ENCODE measurements around the gene MORN4. TPM values are rescaled to one million over a fixed set of nuclear protein-coding genes. Genes with fewer than 3 reads are reported as not detected.

The MORN4 gene
- total RNA-seq, 1 experiment from 2014 or later = 11.9 TPM

DNA sequence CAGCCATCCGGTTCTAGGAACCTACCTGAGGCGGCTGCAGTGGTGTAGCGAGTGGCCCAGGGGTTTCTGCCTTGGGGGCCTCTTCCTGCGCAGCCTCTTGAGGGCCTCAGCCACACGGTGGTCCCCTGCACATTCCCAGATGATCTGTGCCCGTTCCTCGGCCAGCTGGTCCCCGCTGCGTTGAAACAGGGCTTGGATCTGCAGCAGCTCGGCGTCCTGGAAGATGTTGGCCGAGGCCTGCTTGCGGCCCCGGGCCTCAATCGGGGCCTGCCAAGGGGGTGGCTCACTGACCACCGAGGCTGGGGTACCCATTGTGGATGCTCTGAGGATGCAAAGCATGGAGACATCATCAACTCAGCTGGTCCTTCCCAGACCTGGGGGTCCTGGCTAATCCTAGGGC lies 46.3 kb upstream of the MORN4 start:
- no peak overlapping the region for H2AFZ ChIP-seq (ENCODE audit: low read length)
- H3K27ac Mint-ChIP-seq = no peak overlapping the region
- H3K36me3 Mint-ChIP-seq (ENCODE audit: insufficient read depth in 1 of 3, low read depth in 3 of 3) = peaks cover 8 to 25% (median 19%) of the 10 kb centered on the region in 3 experiments
- no peaks in the 10 kb centered on the region for H3K23me2 ChIP-seq (ENCODE audit: insufficient read length, low read depth, low read length, poor library complexity, severe bottlenecking)
- peaks cover 8 to 10% of the 10 kb centered on the region in 2 experiments for H3K4me1 Mint-ChIP-seq
- no peaks in the 10 kb centered on the region for H3K9me3 ChIP-seq (ENCODE audit: control insufficient read depth, low read depth, low read length)
- H4K91ac ChIP-seq (ENCODE audit: insufficient read length, low read depth, low read length) = no peak overlapping the region
- no CpG with 5 or more reads among the region's 16 CpGs for whole genome bisulfite sequencing (ENCODE audit: extremely low coverage, insufficient read length, low lambda C conversion rate)
- H3K4me3 Mint-ChIP-seq = no peak overlapping the region
- H3T11ph ChIP-seq (ENCODE audit: low read length) = no peak overlapping the region
- no peaks in the 10 kb centered on the region for H3K79me2 ChIP-seq (ENCODE audit: insufficient read depth, low read length)
- H3K27me3 Mint-ChIP-seq (ENCODE audit: low read depth) = no peaks in the 10 kb centered on the region
- no peak overlapping the region for H3K23ac ChIP-seq (ENCODE audit: insufficient read length, low read depth, low read length)
- H3K27ac ChIP-seq (ENCODE audit: insufficient read length, low read depth, low read length) = no peak overlapping the region
- H2BK20ac ChIP-seq (ENCODE audit: low read depth, low read length, poor library complexity, severe bottlenecking) = no peak overlapping the region
- no peak overlapping the region for H2BK120ac ChIP-seq (ENCODE audit: low read depth, low read length, poor library complexity, severe bottlenecking)
- no peak overlapping the region for H3K14ac ChIP-seq (ENCODE audit: insufficient read depth, low read length)
- H3K4ac ChIP-seq (ENCODE audit: low read depth, low read length) = no peak overlapping the region
- H3K79me1 ChIP-seq (ENCODE audit: insufficient read depth, low read depth, low read length, poor library complexity, severe bottlenecking) = no peaks in the 10 kb centered on the region
- H3K9me3 Mint-ChIP-seq = no peaks in the 10 kb centered on the region
- H3K4me2 ChIP-seq (ENCODE audit: insufficient read depth, insufficient read length, low read length) = no peak overlapping the region
- H3K9ac ChIP-seq (ENCODE audit: extremely low read depth, insufficient read length, low read length) = no peak overlapping the region
- no peak for DNase-seq
- no peak overlapping the region for H3K56ac ChIP-seq (ENCODE audit: insufficient read length, low read depth, low read length)
- H2AK5ac ChIP-seq (ENCODE audit: insufficient read length, low read length) = no peak overlapping the region
- H4K8ac ChIP-seq (replicated peaks; ENCODE audit: insufficient read length, low read depth, low read length) = no peak overlapping the region
- H2BK15ac ChIP-seq (ENCODE audit: low read depth, low read length) = no peak overlapping the region
- no peaks in the 10 kb centered on the region for H3K4me1 ChIP-seq (ENCODE audit: insufficient read depth, low read length)
- no peaks in the 10 kb centered on the region for H3K27me3 ChIP-seq (ENCODE audit: insufficient read depth, low read length)
- no peaks in the 10 kb centered on the region for H4K20me1 ChIP-seq (ENCODE audit: control insufficient read depth, insufficient read depth, insufficient read length)
- H3K18ac ChIP-seq (ENCODE audit: insufficient read length, low read depth, low read length) = no peak overlapping the region
- H2BK5ac ChIP-seq (ENCODE audit: insufficient read length, low read length) = no peak overlapping the region
- H2BK12ac ChIP-seq (ENCODE audit: insufficient read length, low read depth, low read length) = no peak overlapping the region
- TF ChIP-seq, protein P1, sequence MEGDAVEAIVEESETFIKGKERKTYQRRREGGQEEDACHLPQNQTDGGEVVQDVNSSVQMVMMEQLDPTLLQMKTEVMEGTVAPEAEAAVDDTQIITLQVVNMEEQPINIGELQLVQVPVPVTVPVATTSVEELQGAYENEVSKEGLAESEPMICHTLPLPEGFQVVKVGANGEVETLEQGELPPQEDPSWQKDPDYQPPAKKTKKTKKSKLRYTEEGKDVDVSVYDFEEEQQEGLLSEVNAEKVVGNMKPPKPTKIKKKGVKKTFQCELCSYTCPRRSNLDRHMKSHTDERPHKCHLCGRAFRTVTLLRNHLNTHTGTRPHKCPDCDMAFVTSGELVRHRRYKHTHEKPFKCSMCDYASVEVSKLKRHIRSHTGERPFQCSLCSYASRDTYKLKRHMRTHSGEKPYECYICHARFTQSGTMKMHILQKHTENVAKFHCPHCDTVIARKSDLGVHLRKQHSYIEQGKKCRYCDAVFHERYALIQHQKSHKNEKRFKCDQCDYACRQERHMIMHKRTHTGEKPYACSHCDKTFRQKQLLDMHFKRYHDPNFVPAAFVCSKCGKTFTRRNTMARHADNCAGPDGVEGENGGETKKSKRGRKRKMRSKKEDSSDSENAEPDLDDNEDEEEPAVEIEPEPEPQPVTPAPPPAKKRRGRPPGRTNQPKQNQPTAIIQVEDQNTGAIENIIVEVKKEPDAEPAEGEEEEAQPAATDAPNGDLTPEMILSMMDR (conservative IDR thresholded peaks at IDR 0.05) = no peak
- H4K5ac ChIP-seq (ENCODE audit: insufficient read length, low read depth, low read length) = no peak overlapping the region

All from H9 (cell line).